Measurements from ENCODE around the gene LHFPL2.
"Not testable (repeated sequence)": the region's sequence is repeated elsewhere in the genome, so short reads cannot be mapped to it uniquely, and the experiment has no call there.

Gene LHFPL2, protein sequence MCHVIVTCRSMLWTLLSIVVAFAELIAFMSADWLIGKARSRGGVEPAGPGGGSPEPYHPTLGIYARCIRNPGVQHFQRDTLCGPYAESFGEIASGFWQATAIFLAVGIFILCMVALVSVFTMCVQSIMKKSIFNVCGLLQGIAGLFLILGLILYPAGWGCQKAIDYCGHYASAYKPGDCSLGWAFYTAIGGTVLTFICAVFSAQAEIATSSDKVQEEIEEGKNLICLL

DNA sequence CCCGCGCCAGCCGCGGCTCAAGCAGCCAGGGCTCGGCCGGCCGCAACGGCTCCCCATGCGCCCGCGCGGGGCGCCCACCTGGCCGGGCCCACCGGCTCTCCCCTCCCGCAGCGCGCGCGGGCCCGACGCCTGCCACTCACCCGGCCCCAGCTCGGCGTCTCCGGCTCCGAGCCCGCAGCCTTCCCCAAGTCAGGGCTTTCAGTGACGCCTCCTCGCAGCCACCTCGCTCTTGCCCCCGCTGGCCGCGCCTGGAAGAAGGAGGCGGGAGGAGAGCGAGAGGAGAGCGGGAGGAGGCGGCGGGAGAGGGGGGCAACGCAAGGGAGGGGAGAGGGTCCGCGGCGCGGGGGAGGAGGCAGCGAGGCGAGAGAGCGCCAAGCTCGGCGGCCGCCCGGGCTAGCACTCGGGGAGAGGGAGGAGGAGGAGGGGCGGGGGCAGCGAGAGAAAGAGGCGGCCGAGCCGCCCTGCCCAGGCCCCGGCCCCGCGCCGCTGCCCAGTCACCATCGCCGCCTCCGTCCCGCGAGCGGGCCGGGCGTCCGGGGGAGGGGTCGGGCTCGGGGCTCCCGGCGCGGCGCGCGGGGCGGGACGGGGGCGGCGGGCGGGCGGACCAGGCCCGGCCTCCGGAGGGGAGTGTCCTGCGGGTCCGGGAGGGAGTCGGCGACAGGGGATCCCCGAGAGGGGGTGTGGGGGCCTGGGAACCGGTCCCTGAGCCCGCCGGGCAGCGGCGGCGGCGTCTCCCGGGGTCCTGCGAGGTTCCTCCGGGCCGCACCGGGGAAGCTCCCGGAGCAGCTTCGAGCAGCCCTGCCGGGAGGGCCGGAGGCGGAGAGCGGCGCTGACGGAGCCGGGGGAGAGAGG lies at the start of gene LHFPL2:
Gene LHFPL2 (minus strand): TSS at position 414 of the 852 bp plus-strand sequence. CDS start 138,559 bp downstream, outside the sequence.
- no peak for DNase-seq

GRCh38 chr5:78696637-78697036 lies 48.1 kb upstream of the LHFPL2 start:
- no peak for DNase-seq

DNA sequence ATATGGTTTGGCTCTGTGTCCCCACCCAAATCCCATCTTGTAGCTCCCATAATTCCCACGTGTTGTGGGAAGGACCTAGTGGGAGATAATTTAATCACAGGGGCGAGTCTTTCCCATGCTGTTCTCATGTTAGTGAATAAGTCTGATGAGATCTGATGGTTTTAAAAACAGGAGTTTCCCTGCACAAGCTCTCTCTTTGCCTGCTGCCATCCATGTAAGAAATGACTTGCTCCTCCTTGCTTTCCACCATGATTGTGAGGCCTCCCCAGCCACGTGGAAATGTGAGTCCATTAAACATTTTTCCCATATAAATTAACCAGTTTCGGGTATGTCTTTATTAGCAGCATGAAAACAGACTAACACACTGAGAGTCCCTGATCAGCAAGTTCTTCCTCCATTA lies 47.5 kb upstream of the LHFPL2 start:
- DNase-seq: not testable (repeated sequence)

- no peak for DNase-seq
Observed at GRCh38 chr5:78693339-78693738, 44.8 kb upstream of the LHFPL2 start.

DNA sequence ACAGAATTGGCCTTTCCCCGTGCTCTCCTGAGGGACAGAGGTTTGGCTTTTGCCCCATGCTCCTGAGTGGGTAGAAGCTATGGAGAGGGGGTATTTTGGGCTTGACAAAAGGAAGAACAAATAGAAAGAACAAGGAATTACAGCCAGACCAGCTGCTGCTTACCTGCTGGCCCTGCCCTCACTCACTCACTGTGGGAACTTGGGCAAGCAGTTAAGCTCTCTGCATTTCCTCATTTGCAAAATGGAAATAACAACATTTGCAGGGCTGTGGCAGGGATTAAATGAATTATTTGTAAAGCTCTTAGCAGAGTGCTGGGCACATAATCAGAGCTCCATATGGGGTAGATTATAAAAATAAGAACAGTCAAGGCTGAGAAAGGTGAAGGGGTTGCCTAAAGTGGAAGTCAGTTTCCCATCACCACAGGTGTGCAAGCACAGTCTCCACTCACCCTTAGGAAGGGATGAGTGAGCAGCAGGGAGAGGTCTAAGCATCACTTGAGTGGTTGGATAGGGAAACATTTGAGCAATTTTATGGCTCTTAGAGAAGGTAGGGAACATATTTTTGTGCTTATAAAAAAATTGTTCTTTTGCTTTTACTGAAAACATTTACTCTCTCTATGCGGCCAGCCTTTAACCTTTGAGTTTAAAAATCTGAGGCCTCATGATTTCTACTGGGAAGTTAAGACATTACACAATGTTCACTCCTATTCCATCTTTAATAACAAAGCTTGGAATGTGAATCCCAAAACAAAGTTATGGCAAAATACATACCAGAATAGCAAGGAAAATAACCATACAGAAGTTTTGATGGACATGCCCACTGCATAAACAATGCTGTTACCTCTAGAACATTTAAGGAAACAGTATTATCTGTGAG lies 42.8 kb upstream of the LHFPL2 start:
- no peak for DNase-seq

- DNase-seq: no peak
Observed at GRCh38 chr5:78690253-78690972, 41.8 kb upstream of the LHFPL2 start.

DNA sequence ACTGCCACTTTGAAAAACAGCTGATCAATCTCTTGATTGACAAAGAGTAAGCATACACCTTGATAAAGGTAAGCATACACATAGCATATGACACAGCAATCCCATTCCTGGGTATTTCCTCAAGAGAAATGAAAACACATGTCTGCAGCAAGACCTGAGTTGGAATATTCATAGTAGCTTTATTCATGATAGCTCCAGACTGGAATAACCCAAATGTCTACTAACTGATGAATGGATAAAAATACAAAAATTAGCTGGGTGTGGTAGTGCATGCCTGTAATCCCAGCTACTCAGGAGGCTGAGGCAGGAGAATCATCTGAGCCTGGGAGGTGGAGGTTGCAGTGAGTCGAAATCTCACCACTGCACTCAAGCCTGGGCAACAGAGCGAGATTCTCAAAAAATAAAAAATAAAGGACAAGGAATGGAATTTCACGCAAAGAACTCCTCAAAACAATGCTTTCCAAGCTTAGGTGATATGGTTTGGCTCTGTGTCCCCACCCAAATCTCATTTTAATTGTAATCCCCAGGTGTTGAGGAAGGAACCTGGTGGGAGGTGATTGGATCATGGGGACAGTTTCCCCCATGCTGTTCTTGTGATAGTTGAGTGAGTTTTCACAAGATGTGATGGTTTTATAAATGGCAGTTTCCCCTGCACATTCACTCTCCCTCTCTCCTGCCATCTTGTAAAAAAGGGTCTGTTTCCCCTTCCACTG lies 41.1 kb upstream of the LHFPL2 start:
- DNase-seq: no peak

DNA sequence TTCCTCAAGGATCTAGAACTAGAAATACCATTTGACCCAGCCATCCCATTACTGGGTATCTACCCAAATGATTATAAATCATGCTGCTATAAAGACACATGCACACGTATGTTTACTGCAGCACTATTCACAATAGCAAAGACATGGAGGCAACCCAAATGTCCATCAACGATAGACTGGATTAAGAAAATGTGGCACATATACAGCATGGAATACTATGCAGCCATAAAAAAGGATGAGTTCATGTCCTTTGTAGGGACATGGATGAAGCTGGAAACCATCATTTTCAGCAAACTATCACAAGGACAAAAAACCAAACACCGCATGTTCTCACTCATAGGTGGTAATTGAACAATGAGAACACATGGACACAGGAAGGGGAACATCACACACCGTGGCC lies 38.9 kb upstream of the LHFPL2 start:
- DNase-seq: not testable (repeated sequence)

DNA sequence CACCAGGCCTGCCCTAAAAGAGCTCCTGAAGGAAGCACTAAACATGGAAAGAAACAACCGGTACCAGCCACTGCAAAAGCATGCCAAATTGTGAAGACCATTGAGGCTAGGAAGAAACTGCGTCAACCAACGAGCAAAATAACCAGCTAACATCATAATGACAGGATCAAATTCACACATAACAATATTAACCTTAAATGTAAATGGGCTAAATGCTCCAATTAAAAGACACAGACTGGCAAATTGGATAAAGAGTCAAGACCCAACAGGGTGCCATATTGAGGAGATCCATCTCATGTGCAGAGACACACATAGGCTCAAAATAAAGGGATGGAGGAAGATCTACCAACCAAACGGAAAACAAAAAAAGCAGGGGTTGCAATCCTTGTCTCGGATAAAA lies 35.3 kb upstream of the LHFPL2 start:
- DNase-seq: not testable (repeated sequence)

DNA sequence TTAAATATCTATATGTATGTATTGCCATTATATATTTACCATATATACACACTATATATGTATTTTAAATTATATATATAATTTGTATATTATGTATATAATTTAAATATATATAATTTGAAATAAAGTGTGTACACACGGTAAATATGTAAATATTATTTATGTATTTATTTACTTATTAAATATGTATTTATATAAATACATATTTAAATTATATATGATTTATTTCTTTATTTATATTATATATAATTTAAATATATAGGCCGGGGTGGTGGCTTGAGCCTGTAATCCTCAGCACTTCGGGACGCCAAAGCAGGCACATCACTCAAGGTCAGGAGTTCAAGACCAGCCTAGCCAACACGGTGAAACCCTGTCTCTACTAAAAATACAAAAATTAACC lies 31.3 kb upstream of the LHFPL2 start:
- no peak for DNase-seq

DNA sequence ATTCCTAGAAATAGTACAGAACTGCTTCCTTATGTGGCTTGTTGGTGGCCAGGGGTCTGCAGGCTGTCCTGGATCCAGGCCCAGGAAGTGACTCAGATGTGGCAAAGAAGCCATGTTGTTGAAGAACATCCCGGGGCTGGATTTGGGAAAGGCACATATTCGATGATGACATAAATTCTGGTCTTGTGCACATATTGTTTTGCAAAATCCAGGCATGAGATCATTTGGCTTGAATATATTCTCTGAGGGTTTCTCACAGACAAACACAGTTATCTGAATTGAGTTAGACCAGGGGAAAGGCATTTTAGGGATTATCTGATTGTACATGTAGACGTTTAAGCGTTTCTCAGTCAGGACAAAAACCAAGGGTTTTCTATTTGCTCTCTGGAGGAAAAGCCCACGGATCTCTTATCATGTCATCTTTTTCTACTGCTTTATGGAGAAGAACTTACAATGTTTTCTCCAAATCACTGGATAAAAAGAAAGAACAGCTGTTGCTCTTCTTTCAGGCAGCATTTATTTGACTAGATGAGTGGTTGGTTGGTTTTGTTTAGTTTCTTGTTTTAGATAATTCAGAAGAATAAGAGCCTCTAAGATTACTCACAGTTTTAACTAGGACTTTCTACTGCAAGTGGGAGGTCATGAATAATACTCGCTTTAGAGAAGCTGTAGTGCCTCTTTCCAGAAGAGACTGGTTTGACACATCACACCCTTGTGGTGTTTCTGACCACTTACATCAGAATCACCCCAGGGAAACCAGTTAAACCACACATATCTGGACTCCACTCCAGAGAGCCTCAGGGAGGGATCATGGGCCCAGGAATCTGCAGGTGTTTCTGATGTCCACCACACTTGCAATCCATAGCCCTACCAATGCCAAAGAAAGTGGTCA lies 29.5 kb upstream of the LHFPL2 start:
- no peak for DNase-seq

DNA sequence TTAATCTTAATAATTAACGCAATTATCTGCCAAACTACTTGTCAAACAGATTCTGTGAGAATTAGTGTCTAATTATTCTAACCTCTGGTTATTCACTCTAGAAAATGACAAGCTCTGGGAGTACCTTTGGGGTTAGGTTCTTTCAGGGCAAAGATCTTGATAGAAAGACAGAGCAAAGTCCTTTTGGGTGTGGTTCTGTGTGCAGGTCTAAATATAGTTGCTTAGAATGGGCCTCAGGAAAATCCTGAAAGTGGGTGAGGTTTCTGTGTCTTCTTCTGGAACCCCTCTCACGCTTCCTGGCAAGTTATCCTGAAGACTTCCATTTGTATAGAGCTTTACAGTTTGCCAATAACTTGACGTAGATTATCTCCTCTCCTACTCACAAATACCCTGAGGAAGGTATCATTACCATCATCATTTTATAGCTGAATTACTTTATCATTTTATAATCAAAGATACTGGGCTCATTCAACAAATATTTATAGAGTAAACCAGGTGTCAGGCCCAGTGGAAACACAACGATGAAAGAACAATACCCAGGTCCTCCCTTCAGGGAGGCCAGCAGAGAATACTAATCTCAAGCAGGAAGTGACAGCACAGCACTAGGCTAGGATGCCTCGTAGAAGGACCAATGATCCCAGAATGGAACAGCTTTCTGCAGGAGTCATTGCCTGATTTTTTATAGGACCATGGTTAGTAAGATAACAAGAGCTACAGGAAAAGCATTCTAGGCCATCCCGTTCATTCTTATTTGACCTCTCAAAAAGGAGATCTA lies 27.6 kb upstream of the LHFPL2 start:
- DNase-seq: no peak

GRCh38 chr5:78673827-78674226 lies 25.3 kb upstream of the LHFPL2 start:
- DNase-seq: not testable (repeated sequence)

GRCh38 chr5:78672154-78672553 lies 23.6 kb upstream of the LHFPL2 start:
- DNase-seq: no peak

DNA sequence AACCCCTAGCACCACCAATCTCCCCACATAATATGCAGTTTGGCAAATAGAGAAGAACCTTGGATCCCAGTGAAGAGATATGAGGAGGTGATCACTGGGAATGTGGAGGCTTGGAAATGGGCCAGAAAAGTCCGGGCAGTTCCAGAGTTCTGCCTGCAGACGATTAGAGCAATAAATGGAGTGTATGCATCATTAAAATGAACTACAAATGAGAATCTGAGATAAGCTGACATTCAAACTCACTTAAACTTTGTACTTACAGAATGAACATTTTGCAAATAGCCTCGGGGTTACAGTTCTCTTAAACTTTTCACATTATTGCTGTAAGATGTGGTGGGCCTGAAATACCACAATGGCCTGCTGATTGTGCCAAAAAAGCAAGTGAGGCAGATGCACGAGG lies 23.0 kb upstream of the LHFPL2 start:
- DNase-seq: no peak

- DNase-seq: no peak
Observed at GRCh38 chr5:78670701-78671269, 22.2 kb upstream of the LHFPL2 start.

GRCh38 chr5:78669331-78669730 lies 20.8 kb upstream of the LHFPL2 start:
- no peak for DNase-seq

- no peak for DNase-seq
Observed at GRCh38 chr5:78667461-78668103, 19.0 kb upstream of the LHFPL2 start.

DNA sequence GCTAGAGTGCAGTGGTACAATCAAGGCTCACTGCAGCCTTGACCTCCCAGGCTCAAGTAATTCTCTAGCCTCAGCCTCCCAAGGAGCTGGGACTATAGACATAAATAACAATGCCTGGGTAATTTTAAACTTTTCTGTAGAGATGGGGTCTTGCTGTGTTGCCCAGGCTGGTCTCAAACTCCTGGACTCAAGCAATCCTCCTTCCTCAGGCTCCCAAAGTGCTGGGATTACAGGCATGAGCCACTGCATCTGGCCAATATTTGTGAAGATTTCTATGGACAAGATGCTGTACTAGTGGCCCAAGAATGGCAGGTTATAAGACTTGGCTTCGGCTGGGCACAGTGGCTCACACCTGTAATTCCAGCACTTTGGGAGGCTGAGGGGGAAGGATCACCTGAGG lies 18.4 kb upstream of the LHFPL2 start:
- not testable (repeated sequence) for DNase-seq

Measured in activated T-cell treated with anti-CD3 and anti-CD28 coated beads for 4 hours (primary cell).